Adrenal gland (tissue), 12 donors: ENCODE measurements around the gene CIAO3. TPM values are rescaled to one million over a fixed set of nuclear protein-coding genes. Genes with fewer than 3 reads are reported as not detected.
A peak's percentile ranks its signal among the peaks of the same experiment; 100 is the strongest.

ENCODE experiments used
- DNase-seq, 7 donors: peaks; one replicate each; pipeline ENCODE4 v3.0.0-alpha.2; 2019 to 2020
- H3K27ac ChIP-seq, 5 donors: fragments of 200-600 bp; sonication (generic) in 4 of 5; 1 replicate in 3 of 5; 2 replicates in 2 of 5; pipeline versions ENCODE4 v1.5.1 to v1.8.0; 2016 to 2020; ENCODE audit warnings: mild to moderate bottlenecking in 1 of 5
- H3K27me3 ChIP-seq: fragments of 200-600 bp; 2 replicates; pipeline ENCODE4 v1.8.0; 2021
- H3K36me3 ChIP-seq, 2 donors: fragments of 200-600 bp; replicated peaks in 1 of 2; 1 replicate in 1 of 2; 2 replicates in 1 of 2; pipeline versions ENCODE4 v1.5.1 to v1.8.0; 2018 to 2022
- H3K4me1 ChIP-seq, 2 donors: fragments of 200-600 bp; replicated peaks in 1 of 2; 1 replicate in 1 of 2; 2 replicates in 1 of 2; pipeline versions ENCODE4 v1.5.1 to v1.8.0; 2018 to 2021
- H3K4me3 ChIP-seq, 4 donors: fragments of 200-600 bp; sonication (generic) in 3 of 4; one replicate each; pipeline ENCODE4 v1.5.1; 2016 to 2018
- H3K9me3 ChIP-seq, 3 donors: fragments of 200-600 bp; sonication (generic) in 1 of 3; replicated peaks in 1 of 3; 1 replicate in 2 of 3; 2 replicates in 1 of 3; pipeline versions ENCODE4 v1.5.1 to v1.8.0; 2016 to 2021
- POLR2A ChIP-seq, 2 donors: fragments of 450-650 bp; IDR thresholded peaks; one replicate each; pipeline ENCODE4 v1.6.1; 2017; ENCODE audit warnings: antibody characterized with exemption in 2 of 2, mild to moderate bottlenecking in 2 of 2, moderate library complexity in 1 of 2
- WGBS, 4 donors: extraction: QIAGEN DNeasy Blood & Tissue Kit in 2 of 4; methylation state at CpG; one replicate each; pipeline versions ENCODE4 v1.1.5 to v1.1.7; 2013 to 2017; 5-methylcytosine and 5-hydroxymethylcytosine counted together
- intact Hi-C, 2 donors: fragments of 100-400 bp; cut with DNase I; formaldehyde crosslinking; loops; one replicate each; pipeline versions ENCODE4 v1.14.1 to v1.15.0; 2022 to 2023
- polyA plus RNA-seq, 3 donors: library from polyadenylated mRNA; stranded (reverse); fragments of 200-250 nt in 2 of 3; fragments of 350-450 nt in 1 of 3; fragmentation: Illumina TruSeq in 1 of 3; extraction: RNeasy Lipid Tissue Mini Kit (QIAGEN cat#74804) in 1 of 3; gene quantifications; one replicate each; pipeline ENCODE4 v1.2.3, GENCODE V29; 2013 to 2014
- total RNA-seq, 9 donors: library from RNA; depleted of rRNA in 4 of 9; stranded (reverse); fragments of >200 nt in 4 of 9; fragments of 120-200 nt in 1 of 9; fragmentation: NEBNext Ultra II Directional in 1 of 9; extraction: Animal tissue kit (Norgen Biotek cat#: 25700) in 1 of 9; gene quantifications; one replicate each; pipeline versions ENCODE4 v1.1.0 to v1.2.4, GENCODE V29; 2013 to 2023
- TF ChIP-seq, protein P1 (sequence below), 6 experiments: fragments of 450-650 bp in 4 of 6; fragments of 200-600 bp in 2 of 6; sonication (generic) in 1 of 6; IDR thresholded peaks; 1 replicate in 5 of 6; 2 replicates in 1 of 6; pipeline versions ENCODE4 v1.5.1 to v1.8.0; 2016 to 2021; ENCODE audit warnings: antibody characterized with exemption in 6 of 6, mild to moderate bottlenecking in 2 of 6, moderate library complexity in 1 of 6
- donor health status: healthy with polysubstance abuse.
- donor health status: Bipolar disorder and iron deficiency.
- donor health status: DM: yes; HTN: yes; CAD: no.
- donor health status: DM: no; HTN: no; CAD: no.
- donor health status: DM: no; HTN: no; CAD: no.
- donor health status: DM: yes; HTN: yes; CAD: no.

The CIAO3 gene
- total and polyA plus RNA-seq, 12 donors, result 8.9 to 99.4 (median 29.5) TPM

GRCh38 chr16:740459-740763 is 386 bp downstream of the CIAO3 start:
- no peak for DNase-seq
- Histone ChIP-seq H3K4me3 (peak overlapping the region; percentile 12 to 93 (median 60)), H3K27me3 (no peaks in the 10 kb centered on the region), H3K36me3 (peaks cover 0 to 19% of the 10 kb centered on the region in 2 donors), H3K9me3 (no peaks in the 10 kb centered on the region), H3K27ac (peak overlapping the region in 3 of 5 donors; percentile 37 to 55 (median 43)), H3K4me1 (peaks cover 12% of the 10 kb centered on the region in 2 donors)
- WGBS, 4 donors, result 0 to 1% methylated on average over 19 to 22 of the region's 22 CpGs; no CpG with 5 or more reads in 2 of the 4 donors
- intact Hi-C loops, result no loop called here
- TF ChIP-seq, protein P1, sequence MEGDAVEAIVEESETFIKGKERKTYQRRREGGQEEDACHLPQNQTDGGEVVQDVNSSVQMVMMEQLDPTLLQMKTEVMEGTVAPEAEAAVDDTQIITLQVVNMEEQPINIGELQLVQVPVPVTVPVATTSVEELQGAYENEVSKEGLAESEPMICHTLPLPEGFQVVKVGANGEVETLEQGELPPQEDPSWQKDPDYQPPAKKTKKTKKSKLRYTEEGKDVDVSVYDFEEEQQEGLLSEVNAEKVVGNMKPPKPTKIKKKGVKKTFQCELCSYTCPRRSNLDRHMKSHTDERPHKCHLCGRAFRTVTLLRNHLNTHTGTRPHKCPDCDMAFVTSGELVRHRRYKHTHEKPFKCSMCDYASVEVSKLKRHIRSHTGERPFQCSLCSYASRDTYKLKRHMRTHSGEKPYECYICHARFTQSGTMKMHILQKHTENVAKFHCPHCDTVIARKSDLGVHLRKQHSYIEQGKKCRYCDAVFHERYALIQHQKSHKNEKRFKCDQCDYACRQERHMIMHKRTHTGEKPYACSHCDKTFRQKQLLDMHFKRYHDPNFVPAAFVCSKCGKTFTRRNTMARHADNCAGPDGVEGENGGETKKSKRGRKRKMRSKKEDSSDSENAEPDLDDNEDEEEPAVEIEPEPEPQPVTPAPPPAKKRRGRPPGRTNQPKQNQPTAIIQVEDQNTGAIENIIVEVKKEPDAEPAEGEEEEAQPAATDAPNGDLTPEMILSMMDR (IDR thresholded peaks at IDR 0.05), result no peak
- no peak for TF ChIP-seq POLR2A (IDR thresholded peaks at IDR 0.05)

GRCh38 chr16:739560-740458 is 988 bp downstream of the CIAO3 start:
- H3K36me3 ChIP-seq, result peaks cover 0 to 25% of the 10 kb centered on the region in 2 donors
- TF ChIP-seq POLR2A (IDR thresholded peaks at IDR 0.05), result no peak
- TF ChIP-seq, protein P1 (IDR thresholded peaks at IDR 0.05), result no peak
- no peaks in the 10 kb centered on the region for H3K27me3 ChIP-seq
- H3K27ac ChIP-seq, result peak overlapping the region in 1 of 5 donors; percentile 55
- peak in 2 of 7 donors; percentile 10 to 54 for DNase-seq
- WGBS, 4 donors, result 39 to 67% (median 42%) methylated on average over 17 to 38 of the region's 38 CpGs
- H3K9me3 ChIP-seq, result no peaks in the 10 kb centered on the region
- peaks cover 12% of the 10 kb centered on the region in 2 donors for H3K4me1 ChIP-seq
- intact Hi-C loops, result no loop called here
- peak overlapping the region in 3 of 4 donors; percentile 33 to 93 (median 75) for H3K4me3 ChIP-seq

DNA sequence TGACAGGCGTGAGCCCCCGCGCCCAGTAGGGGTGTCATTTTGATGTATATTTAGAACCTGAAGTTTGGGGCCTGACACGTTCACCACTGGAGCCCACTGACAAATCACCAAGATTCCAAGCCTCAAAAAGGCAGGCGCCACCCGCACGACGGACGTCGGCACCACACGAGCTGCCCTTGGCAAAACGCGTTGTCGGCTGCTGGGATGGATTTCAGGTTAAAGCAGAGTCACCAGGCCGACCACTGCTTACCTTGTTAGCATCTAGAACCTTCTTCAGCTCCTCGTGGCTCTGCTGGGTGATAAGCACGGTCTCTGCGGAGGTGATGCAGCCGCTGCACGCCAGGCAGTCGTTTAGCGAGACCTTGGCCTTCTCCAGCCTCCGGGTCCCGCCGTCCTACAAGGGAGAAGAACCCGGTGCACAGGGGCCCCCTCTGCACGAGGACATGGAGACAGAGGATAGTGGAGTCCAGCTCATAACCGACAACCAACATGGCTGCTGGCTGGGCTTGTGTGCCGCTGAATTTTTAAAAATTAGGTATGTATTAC is 3.8 kb downstream of the CIAO3 start:
- no peak for DNase-seq
- WGBS, 4 donors, result 94 to 96% (median 94%) methylated on average over 20 to 29 of the region's 29 CpGs
- Histone ChIP-seq H3K27me3 (no peaks in the 10 kb centered on the region), H3K4me3 (no peak overlapping the region), H3K36me3 (peaks cover 0 to 50% of the 10 kb centered on the region in 2 donors), H3K9me3 (no peaks in the 10 kb centered on the region), H3K27ac (no peak overlapping the region), H3K4me1 (peaks cover 12% of the 10 kb centered on the region in 2 donors)
- intact Hi-C loops, result no loop called here
- TF ChIP-seq POLR2A (IDR thresholded peaks at IDR 0.05), result no peak
- TF ChIP-seq, protein P1 (IDR thresholded peaks at IDR 0.05), result no peak

- DNase-seq, result no peak
- Histone ChIP-seq H3K36me3 (peaks cover 0 to 56% of the 10 kb centered on the region in 2 donors), H3K9me3 (no peaks in the 10 kb centered on the region), H3K4me3 (no peak overlapping the region), H3K27ac (no peak overlapping the region), H3K27me3 (no peaks in the 10 kb centered on the region), H3K4me1 (peaks cover 8 to 9% of the 10 kb centered on the region in 2 donors)
- TF ChIP-seq, protein P1 (IDR thresholded peaks at IDR 0.05), result no peak
- TF ChIP-seq POLR2A (IDR thresholded peaks at IDR 0.05), result no peak
- 86 to 97% (median 90%) methylated on average over 11 to 13 of the region's 13 CpGs for WGBS, 4 donors
- intact Hi-C loops, result no loop called here
Observed at GRCh38 chr16:735982-736453, 4.8 kb downstream of the CIAO3 start.
